ENCODE measurements around the gene GSTO1. TPM values are rescaled to one million over a fixed set of nuclear protein-coding genes. Genes with fewer than 3 reads are reported as not detected.

The GSTO1 gene
- polyA plus RNA-seq, 1 experiment: 227 TPM

GRCh38 chr10:104301907-104302690 lies 47.4 kb downstream of the GSTO1 start:
- TF ChIP-seq CTCF (IDR thresholded peaks at IDR 0.05; ENCODE audit: low read depth, low read length): no peak
- Histone ChIP-seq H3K27me3 (ENCODE audit: control insufficient read depth, insufficient read depth, low read length) (no peaks in the 10 kb centered on the region), H3K4me3 (ENCODE audit: low read depth, low read length) (no peak overlapping the region), H3K9me3 (ENCODE audit: control insufficient read depth, insufficient read depth, low read length) (peaks cover 5% of the 10 kb centered on the region; the same call in 1 of the 2 replicates), H3K27ac (ENCODE audit: low read depth, low read length) (no peak overlapping the region)
- no peak for DNase-seq (ENCODE audit: low read depth, low spot score)
- ChIA-PET CTCF (interaction anchor here (0.6 to 6.9 kb wide), 4 partner anchors 10 to 559 kb away, joined by 3 to 85 read pairs (median 6); no protein-coding TSS in a partner anchor), POLR2A (interaction anchor here (0.6 kb wide), 1 partner anchor 36 kb away, joined by 3 read pairs; the partner anchor contains the start of gene ITPRIP)

- no peak for TF ChIP-seq CTCF (IDR thresholded peaks at IDR 0.05; ENCODE audit: low read depth, low read length)
- Histone ChIP-seq H3K27me3 (ENCODE audit: control insufficient read depth, insufficient read depth, low read length) (no peaks in the 10 kb centered on the region), H3K4me3 (ENCODE audit: low read depth, low read length) (no peak overlapping the region), H3K27ac (ENCODE audit: low read depth, low read length) (no peak overlapping the region), H3K9me3 (ENCODE audit: control insufficient read depth, insufficient read depth, low read length) (peaks cover 5% of the 10 kb centered on the region; the same call in 1 of the 2 replicates)
- CTCF ChIA-PET: interaction anchor here (1.1 to 6.9 kb wide), 5 partner anchors 12 to 49 kb away, joined by 3 to 85 read pairs (median 6); partner anchors contain the start of gene ITPRIP
- no peak for DNase-seq (ENCODE audit: low read depth, low spot score)
- POLR2A ChIA-PET: no interaction called here
Observed at GRCh38 chr10:104303594-104304355, 49.1 kb downstream of the GSTO1 start.

GRCh38 chr10:104304356-104304745 lies 49.7 kb downstream of the GSTO1 start:
- ChIA-PET POLR2A (no interaction called here), CTCF (interaction anchor here (1.1 to 6.9 kb wide), 7 partner anchors 9 to 46 kb away, joined by 3 to 85 read pairs (median 6); partner anchors contain the start of gene ITPRIP)
- Histone ChIP-seq H3K9me3 (ENCODE audit: control insufficient read depth, insufficient read depth, low read length) (peaks cover 5% of the 10 kb centered on the region; the same call in 1 of the 2 replicates), H3K4me3 (ENCODE audit: low read depth, low read length) (no peak overlapping the region), H3K27ac (ENCODE audit: low read depth, low read length) (no peak overlapping the region), H3K27me3 (ENCODE audit: control insufficient read depth, insufficient read depth, low read length) (no peaks in the 10 kb centered on the region)
- no peak for DNase-seq (ENCODE audit: low read depth, low spot score)
- no peak for TF ChIP-seq CTCF (IDR thresholded peaks at IDR 0.05; ENCODE audit: low read depth, low read length)

GRCh38 chr10:104304927-104305326 lies 50.2 kb downstream of the GSTO1 start:
- TF ChIP-seq CTCF (IDR thresholded peaks at IDR 0.05; ENCODE audit: low read depth, low read length): no peak
- POLR2A ChIA-PET: interaction anchor here (1.8 to 2.4 kb wide), 2 partner anchors 25 to 33 kb away, joined by 8 read pairs; partner anchors contain the start of gene ITPRIP
- no peaks in the 10 kb centered on the region for H3K27me3 ChIP-seq (ENCODE audit: control insufficient read depth, insufficient read depth, low read length)
- H3K9me3 ChIP-seq (ENCODE audit: control insufficient read depth, insufficient read depth, low read length): peaks cover 5% of the 10 kb centered on the region; the same call in 1 of the 2 replicates
- no peak for DNase-seq (ENCODE audit: low read depth, low spot score)
- H3K4me3 ChIP-seq (ENCODE audit: low read depth, low read length): no peak overlapping the region
- H3K27ac ChIP-seq (ENCODE audit: low read depth, low read length): no peak overlapping the region
- CTCF ChIA-PET: interaction anchor here (0.8 to 6.9 kb wide), 14 partner anchors 9 to 94 kb away, joined by 3 to 85 read pairs (median 6); no protein-coding TSS in a partner anchor

All from AG04450 (cell line).